Osteoblast (primary cell): ENCODE data around the gene TFIP11. TPM values are rescaled to one million over a fixed set of nuclear protein-coding genes. Genes with fewer than 3 reads are reported as not detected.

Experiments used
- DNase-seq: peaks from one replicate; pipeline ENCODE4 v3.0.0; 2011; ENCODE audit warnings: low spot score, mixed read lengths; ENCODE audit not compliant: insufficient read length; ENCODE audit errors: missing footprints
- H2AFZ ChIP-seq: 2 replicates; pipeline ENCODE4 v1.6.0; 2011; ENCODE audit warnings: mild to moderate bottlenecking, low read length
- H3K27ac ChIP-seq: 2 replicates; pipeline ENCODE4 v1.5.1; 2011; ENCODE audit warnings: mild to moderate bottlenecking, low read depth, low read length, moderate library complexity
- H3K27me3 ChIP-seq: 2 replicates; pipeline ENCODE4 v1.6.0; 2012; ENCODE audit warnings: mild to moderate bottlenecking, control low read depth, inconsistent platforms, low read length, moderate library complexity; ENCODE audit not compliant: insufficient read depth
- H3K36me3 ChIP-seq: 2 replicates; pipeline ENCODE4 v1.5.1; 2011; ENCODE audit warnings: mild to moderate bottlenecking, low read length, control low read depth, moderate library complexity; ENCODE audit not compliant: insufficient read depth
- H3K4me1 ChIP-seq: 2 replicates; pipeline ENCODE4 v1.5.1; 2011; ENCODE audit warnings: mild to moderate bottlenecking, low read length, control low read depth, moderate library complexity; ENCODE audit not compliant: insufficient read depth
- H3K4me2 ChIP-seq: 2 replicates; pipeline ENCODE4 v1.6.0; 2011; ENCODE audit warnings: mild to moderate bottlenecking, low read length; ENCODE audit not compliant: insufficient read depth
- H3K4me3 ChIP-seq: fragments of 200-600 bp; sonication (generic); 3 replicates; pipeline ENCODE4 v1.5.1; 2012; ENCODE audit warnings: mild to moderate bottlenecking, low read length, inconsistent platforms; ENCODE audit not compliant: insufficient read depth
- H3K79me2 ChIP-seq: 2 replicates; pipeline ENCODE4 v1.6.0; 2012; ENCODE audit warnings: mild to moderate bottlenecking, low read length, control low read depth, inconsistent platforms; ENCODE audit not compliant: insufficient read depth
- H3K9me3 ChIP-seq: 2 replicates; pipeline ENCODE4 v1.5.1; 2011; ENCODE audit warnings: low read depth, low read length, control low read depth
- H4K20me1 ChIP-seq: 2 replicates; pipeline ENCODE4 v1.6.0; 2012; ENCODE audit warnings: mild to moderate bottlenecking, low read length, control low read depth; ENCODE audit not compliant: insufficient read depth
- total RNA-seq: library from RNA; depleted of rRNA; stranded (reverse); fragments of >200 nt; gene quantifications from 2 replicates; pipeline ENCODE4 v1.2.3, GENCODE V29; 2012
- TF ChIP-seq, protein P1 (sequence below): IDR thresholded peaks from 2 replicates; pipeline ENCODE4 v1.5.1; 2011; ENCODE audit warnings: mild to moderate bottlenecking, low read depth, low read length, moderate library complexity; ENCODE audit errors: extremely low read depth

The TFIP11 gene
- total RNA-seq, 1 donor = 34.7 TPM

GRCh38 chr22:26514419-26515161 is 2.3 kb upstream of the TFIP11 start:
- Histone ChIP-seq H3K9me3 (no peaks in the 10 kb centered on the region), H3K4me2 (no peak overlapping the region), H2AFZ (no peak overlapping the region), H3K4me1 (peaks cover 24% of the 10 kb centered on the region), H3K27me3 (no peaks in the 10 kb centered on the region), H3K36me3 (peaks cover 10% of the 10 kb centered on the region), H3K79me2 (peaks cover 38% of the 10 kb centered on the region), H3K27ac (no peak overlapping the region), H4K20me1 (no peaks in the 10 kb centered on the region), H3K4me3 (no peak overlapping the region)
- DNase-seq = no peak
- TF ChIP-seq, protein P1, sequence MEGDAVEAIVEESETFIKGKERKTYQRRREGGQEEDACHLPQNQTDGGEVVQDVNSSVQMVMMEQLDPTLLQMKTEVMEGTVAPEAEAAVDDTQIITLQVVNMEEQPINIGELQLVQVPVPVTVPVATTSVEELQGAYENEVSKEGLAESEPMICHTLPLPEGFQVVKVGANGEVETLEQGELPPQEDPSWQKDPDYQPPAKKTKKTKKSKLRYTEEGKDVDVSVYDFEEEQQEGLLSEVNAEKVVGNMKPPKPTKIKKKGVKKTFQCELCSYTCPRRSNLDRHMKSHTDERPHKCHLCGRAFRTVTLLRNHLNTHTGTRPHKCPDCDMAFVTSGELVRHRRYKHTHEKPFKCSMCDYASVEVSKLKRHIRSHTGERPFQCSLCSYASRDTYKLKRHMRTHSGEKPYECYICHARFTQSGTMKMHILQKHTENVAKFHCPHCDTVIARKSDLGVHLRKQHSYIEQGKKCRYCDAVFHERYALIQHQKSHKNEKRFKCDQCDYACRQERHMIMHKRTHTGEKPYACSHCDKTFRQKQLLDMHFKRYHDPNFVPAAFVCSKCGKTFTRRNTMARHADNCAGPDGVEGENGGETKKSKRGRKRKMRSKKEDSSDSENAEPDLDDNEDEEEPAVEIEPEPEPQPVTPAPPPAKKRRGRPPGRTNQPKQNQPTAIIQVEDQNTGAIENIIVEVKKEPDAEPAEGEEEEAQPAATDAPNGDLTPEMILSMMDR = no peak

GRCh38 chr22:26513838-26514237 is 1.6 kb upstream of the TFIP11 start:
- Histone ChIP-seq H3K79me2 (peaks cover 43% of the 10 kb centered on the region), H3K4me1 (peaks cover 24% of the 10 kb centered on the region), H3K9me3 (no peaks in the 10 kb centered on the region), H2AFZ (no peak overlapping the region), H3K27me3 (no peaks in the 10 kb centered on the region), H3K4me2 (peak overlapping the region; percentile 88), H3K27ac (no peak overlapping the region), H3K36me3 (peaks cover 17% of the 10 kb centered on the region), H4K20me1 (no peaks in the 10 kb centered on the region), H3K4me3 (no peak overlapping the region)
- TF ChIP-seq, protein P1 = no peak
- DNase-seq = peak; percentile 54

- Histone ChIP-seq H3K4me2 (no peak overlapping the region), H3K4me3 (no peak overlapping the region), H4K20me1 (no peaks in the 10 kb centered on the region), H2AFZ (no peak overlapping the region), H3K79me2 (peaks cover 37% of the 10 kb centered on the region), H3K27me3 (no peaks in the 10 kb centered on the region), H3K27ac (no peak overlapping the region), H3K36me3 (peaks cover 67% of the 10 kb centered on the region), H3K9me3 (no peaks in the 10 kb centered on the region), H3K4me1 (peaks cover 17% of the 10 kb centered on the region)
- TF ChIP-seq, protein P1 = no peak
- no peak for DNase-seq
Measured at GRCh38 chr22:26508148-26508547, 4.1 kb downstream of the TFIP11 start.

GRCh38 chr22:26503758-26504157 is 8.5 kb downstream of the TFIP11 start:
- no peak for DNase-seq
- H2AFZ ChIP-seq = no peak overlapping the region
- peaks cover 9% of the 10 kb centered on the region for H3K79me2 ChIP-seq
- no peaks in the 10 kb centered on the region for H3K9me3 ChIP-seq
- no peak overlapping the region for H3K27ac ChIP-seq
- peaks cover 86% of the 10 kb centered on the region for H3K36me3 ChIP-seq
- no peaks in the 10 kb centered on the region for H3K27me3 ChIP-seq
- TF ChIP-seq, protein P1 = no peak
- H4K20me1 ChIP-seq = no peaks in the 10 kb centered on the region
- H3K4me3 ChIP-seq = no peak overlapping the region
- H3K4me1 ChIP-seq = peaks cover 9% of the 10 kb centered on the region
- no peak overlapping the region for H3K4me2 ChIP-seq
